ENCODE measurements around the gene SUSD1.
A peak's percentile ranks its signal among the peaks of the same experiment; 100 is the strongest.

Gene SUSD1

GRCh38 chr9:112063151-112063550, 111.9 kb downstream of the SUSD1 start:
- no peak for DNase-seq

GRCh38 chr9:112061152-112061740, 113.9 kb downstream of the SUSD1 start:
- peak; percentile 97 for DNase-seq

- peak; percentile 74 for DNase-seq
Measured at GRCh38 chr9:112059966-112060320, 115.2 kb downstream of the SUSD1 start.

GRCh38 chr9:112059145-112059965, 115.7 kb downstream of the SUSD1 start:
- peak; percentile 87 for DNase-seq

GRCh38 chr9:112056996-112057395, 118.1 kb downstream of the SUSD1 start:
- no peak for DNase-seq

DNA sequence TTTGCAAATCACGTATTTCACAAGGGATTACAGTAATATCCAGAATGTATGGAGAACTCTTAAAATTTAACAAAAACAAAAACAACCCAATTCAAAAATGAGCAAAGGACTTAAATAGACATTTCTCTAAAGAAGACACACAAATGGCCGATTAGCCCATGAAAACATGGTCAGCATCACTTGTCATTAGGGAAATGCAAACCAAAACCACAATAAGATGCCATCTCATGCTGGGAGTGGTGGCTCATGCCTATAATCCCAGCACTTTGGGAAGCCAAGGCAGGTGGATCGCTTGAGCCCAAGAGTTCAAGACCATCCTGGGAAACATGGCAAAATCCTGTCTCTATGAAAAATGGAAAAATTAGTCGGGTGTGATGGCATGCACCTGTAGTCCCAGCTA, 120.2 kb downstream of the SUSD1 start:
- no peak for DNase-seq

DNA sequence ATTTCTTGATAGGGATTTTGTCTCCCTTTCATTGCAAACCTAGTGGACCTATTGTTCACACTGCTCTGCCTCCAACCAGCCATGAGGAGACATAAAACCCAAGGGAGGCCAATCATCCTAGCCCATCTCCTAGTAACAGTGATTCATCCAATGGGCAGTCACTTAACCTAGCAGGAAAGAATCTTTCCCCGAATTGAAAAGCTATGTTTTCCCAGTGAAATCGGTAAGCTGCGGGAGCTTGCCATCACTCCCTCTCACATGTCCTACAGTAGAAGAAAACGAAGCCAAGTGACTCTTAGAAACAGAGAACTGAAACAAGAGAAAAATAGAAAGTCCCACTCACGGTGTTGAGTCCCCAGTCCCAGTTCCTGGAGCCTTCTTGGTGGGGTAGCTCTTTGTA, 123.3 kb downstream of the SUSD1 start:
- DNase-seq = peak; percentile 21

GRCh38 chr9:112050544-112051475, 124.3 kb downstream of the SUSD1 start:
- peak; percentile 99 for DNase-seq

- no peak for DNase-seq
Measured at GRCh38 chr9:112049811-112050516, 125.1 kb downstream of the SUSD1 start.

GRCh38 chr9:112048924-112049691, 126.0 kb downstream of the SUSD1 start:
- no peak for DNase-seq

GRCh38 chr9:112047538-112048066, 127.5 kb downstream of the SUSD1 start:
- DNase-seq = peak; percentile 46

DNA sequence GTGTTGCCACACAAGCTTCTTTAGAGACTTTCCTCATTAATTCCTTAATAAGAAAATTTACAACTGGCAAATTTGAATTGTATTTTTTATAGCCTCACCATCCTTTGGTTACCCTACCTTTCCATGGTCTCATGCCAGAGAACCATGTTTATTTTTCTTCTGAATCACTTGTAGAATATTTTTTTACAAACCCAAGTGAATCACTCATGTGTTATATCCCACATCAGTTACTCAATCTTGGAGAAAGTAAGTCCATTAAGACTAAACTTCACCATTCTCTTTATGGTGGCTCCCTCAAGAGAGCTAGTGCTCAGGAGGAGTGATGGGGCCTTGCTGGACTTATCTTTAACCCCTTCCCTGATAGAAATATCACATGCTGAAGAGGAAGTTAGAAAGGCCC, 128.9 kb downstream of the SUSD1 start:
- DNase-seq = peak; percentile 73

DNA sequence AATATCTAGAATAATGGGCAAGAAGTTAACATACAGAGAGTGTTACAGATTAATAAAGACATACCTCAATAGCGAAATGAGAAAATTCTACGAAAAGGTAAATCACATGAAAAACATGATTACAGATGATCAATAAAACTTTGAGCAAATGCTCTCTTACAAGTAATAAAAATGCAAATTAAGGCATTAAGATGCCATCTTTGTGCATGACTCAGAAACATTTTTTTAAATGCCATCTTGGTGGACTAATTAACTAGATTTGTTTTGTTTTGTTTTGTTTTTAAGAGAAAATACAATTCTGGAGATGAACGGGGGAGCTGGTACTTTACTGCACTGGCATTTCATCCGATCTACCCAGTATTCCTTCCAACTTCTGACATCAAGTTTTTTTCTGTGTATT, 130.2 kb downstream of the SUSD1 start:
- DNase-seq = no peak

DNA sequence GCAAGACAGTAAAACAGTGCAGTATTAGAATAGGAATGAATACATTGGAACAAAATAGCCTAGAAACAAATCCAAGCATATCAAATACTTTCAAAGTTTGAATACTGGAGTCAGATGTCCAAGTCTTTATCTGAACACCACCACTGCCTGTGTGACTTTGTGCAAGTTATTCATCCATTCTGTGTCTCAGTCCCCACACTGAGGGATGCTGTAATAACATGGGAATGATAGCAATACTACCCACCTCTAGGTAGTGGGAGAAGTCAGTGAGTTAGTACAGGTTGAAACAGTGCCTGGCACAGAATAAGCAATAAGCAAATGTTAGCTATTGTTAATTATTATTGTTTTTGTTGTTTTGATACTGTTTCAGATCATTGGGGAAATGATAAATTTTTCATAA, 130.9 kb downstream of the SUSD1 start:
- DNase-seq = no peak

DNA sequence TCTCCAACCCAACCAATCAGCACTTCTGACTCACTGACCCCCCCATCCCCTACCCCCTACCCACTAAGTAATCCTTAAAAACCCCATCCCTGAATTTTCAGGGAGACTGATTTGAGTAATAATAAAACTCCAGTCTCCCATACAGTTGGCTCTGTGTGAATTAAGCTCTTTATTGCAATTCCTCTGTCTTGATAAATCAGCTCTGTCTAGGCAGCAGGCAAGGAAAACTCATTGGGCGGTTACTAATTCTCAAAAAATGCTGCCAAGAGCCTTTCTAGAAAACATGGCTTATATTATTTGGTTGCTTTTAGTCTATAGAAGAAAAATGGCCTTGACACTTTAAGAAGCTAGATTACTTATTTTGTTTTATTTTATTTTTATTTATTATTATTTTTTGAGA, 131.7 kb downstream of the SUSD1 start:
- no peak for DNase-seq

- no peak for DNase-seq
Measured at GRCh38 chr9:112042769-112043168, 132.3 kb downstream of the SUSD1 start.

GRCh38 chr9:112042244-112042638, 132.9 kb downstream of the SUSD1 start:
- DNase-seq = no peak

DNA sequence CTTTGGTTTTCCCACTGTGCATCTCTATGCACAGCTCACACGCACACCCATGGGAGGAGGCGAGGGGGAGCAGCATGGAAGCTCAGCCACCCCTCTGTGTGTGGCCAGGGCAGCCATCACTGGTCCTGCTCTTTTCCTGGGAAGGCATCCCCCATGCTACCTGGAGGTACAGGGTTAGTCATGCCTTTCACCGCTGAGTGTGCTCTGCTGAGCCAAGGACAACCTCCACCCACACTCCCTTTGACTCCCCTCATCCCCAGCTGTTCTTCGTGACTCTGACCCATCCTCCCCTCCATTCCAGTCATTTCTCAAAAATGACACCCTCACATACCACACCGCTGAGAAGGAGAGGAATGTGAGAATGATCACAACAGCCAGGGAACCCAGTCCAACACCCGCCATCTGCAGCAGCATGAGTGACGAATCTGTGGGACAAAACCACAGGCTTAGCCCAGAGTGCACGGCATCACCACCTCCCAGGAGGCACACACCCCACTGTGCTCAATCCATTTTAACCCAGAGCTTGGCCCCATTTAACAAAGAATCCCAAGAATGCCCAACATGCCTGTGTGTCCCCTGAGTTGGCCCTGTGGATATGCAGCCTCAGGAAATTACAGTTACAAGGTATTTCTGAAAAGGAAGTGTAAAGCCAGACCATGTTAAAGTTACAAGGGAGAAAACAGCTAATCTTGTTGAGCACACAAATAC, 133.4 kb downstream of the SUSD1 start:
- peak; percentile 100 for DNase-seq

DNA sequence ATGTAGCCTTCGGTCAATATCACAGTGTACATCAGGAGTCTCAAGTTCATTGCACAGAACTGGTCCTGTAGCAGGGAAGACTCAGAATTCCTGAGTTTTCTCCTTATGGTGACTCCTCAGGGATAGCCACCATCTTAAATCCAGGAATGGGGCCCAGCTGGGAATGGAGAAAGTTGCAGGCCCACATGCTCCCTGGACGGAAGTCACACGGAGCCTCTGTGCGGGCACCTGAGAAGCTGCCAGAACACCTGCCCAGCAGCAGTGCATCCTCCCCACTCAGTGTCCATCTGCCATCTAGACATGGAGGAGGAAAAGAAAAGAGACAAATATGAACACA, 133.9 kb downstream of the SUSD1 start:
- no peak for DNase-seq

GRCh38 chr9:112038017-112038408, 137.1 kb downstream of the SUSD1 start:
- no peak for DNase-seq

- DNase-seq = peak; percentile 68
Measured at GRCh38 chr9:112037281-112038016, 137.6 kb downstream of the SUSD1 start.

All from NCI-H226 (cell line).